ENCODE results near the gene EYA4. TPM values are rescaled to one million over a fixed set of nuclear protein-coding genes. Genes with fewer than 3 reads are reported as not detected.

The EYA4 gene
- total RNA-seq, 1 experiment from 2014 or later: 10.0 TPM

DNA sequence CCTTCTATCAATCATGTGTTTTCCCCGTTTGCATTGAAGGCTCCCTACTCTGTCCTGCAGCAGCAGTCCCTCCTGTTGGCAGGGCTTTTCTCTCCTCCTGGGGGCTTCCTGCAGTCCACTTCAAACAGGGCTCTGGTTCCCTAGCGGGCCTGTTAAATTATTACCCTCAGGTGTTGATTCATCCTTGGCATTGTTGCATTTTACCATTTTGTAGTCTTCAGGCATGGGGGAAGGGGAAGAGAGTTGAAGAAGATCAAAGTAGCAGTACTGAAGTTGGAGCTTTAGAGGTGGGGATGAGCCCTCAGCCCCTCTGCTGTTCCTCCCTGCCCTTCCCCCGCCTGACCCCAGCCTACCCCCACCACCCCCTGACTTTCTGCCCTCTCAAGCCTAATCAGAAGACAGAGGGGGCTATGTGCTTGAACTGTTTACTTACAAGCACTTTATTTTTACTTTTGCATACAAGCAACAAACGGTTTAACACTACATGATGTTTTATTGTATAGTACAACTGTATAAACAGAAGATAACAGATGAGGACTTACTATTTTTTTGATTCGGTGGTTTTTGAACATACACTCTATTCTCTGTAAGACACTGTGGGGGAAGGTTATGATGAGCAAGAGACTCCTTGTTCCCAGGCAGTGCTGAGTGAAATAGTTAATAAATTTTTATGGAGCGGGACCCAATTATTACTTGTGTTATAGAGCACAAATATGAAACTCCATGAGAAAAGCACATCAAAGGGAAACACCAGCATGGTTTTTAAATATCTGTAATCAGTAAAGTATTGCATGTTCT, 169.7 kb downstream of the EYA4 start:
- BruUV-seq (replicated peaks): no TSS peak
- CTCF ChIA-PET: no interaction called here
- no peak overlapping the region for H3K27ac ChIP-seq (ENCODE audit: low read length)
- H4K20me1 ChIP-seq (ENCODE audit: low read length): no peaks in the 10 kb centered on the region
- H3F3A ChIP-seq (ENCODE audit: low read length, unreplicated experiment): no peaks in the 10 kb centered on the region
- no peaks in the 10 kb centered on the region for H3K9me2 ChIP-seq (replicated peaks; ENCODE audit: low read length)
- H3K9me3 ChIP-seq (ENCODE audit: low read length): no peaks in the 10 kb centered on the region
- intact Hi-C loops (cut with micrococcal nuclease): no loop called here
- H3K4me3 ChIP-seq (ENCODE audit: low read length): no peak overlapping the region
- H3K4me2 ChIP-seq (ENCODE audit: low read length): no peak overlapping the region
- H3K36me3 ChIP-seq (ENCODE audit: low read depth, low read length): no peaks in the 10 kb centered on the region
- no peak overlapping the region for H2AFZ ChIP-seq (ENCODE audit: low read length)
- DNase-seq (no peak), ATAC-seq (no peak)
- TF ChIP-seq EZH2 (IDR thresholded peaks at IDR 0.05; ENCODE audit: low read length, unreplicated experiment) (no peak), EZH2phosphoT487 (IDR thresholded peaks at IDR 0.05; ENCODE audit: borderline replicate concordance, low read length) (no peak)
- TF ChIP-seq, protein P1, sequence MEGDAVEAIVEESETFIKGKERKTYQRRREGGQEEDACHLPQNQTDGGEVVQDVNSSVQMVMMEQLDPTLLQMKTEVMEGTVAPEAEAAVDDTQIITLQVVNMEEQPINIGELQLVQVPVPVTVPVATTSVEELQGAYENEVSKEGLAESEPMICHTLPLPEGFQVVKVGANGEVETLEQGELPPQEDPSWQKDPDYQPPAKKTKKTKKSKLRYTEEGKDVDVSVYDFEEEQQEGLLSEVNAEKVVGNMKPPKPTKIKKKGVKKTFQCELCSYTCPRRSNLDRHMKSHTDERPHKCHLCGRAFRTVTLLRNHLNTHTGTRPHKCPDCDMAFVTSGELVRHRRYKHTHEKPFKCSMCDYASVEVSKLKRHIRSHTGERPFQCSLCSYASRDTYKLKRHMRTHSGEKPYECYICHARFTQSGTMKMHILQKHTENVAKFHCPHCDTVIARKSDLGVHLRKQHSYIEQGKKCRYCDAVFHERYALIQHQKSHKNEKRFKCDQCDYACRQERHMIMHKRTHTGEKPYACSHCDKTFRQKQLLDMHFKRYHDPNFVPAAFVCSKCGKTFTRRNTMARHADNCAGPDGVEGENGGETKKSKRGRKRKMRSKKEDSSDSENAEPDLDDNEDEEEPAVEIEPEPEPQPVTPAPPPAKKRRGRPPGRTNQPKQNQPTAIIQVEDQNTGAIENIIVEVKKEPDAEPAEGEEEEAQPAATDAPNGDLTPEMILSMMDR (conservative IDR thresholded peaks at IDR 0.05; ENCODE audit: low read depth, low read length): no peak
- H3K9ac ChIP-seq (ENCODE audit: low read length): no peak overlapping the region
- no peaks in the 10 kb centered on the region for H3K4me1 ChIP-seq (ENCODE audit: insufficient read depth, low read length)
- no peaks in the 10 kb centered on the region for H3K27me3 ChIP-seq (ENCODE audit: low read length)
- H3K79me2 ChIP-seq (ENCODE audit: low read length): no peaks in the 10 kb centered on the region
- POLR2A ChIA-PET (ENCODE audit: unreplicated experiment): no interaction called here

DNA sequence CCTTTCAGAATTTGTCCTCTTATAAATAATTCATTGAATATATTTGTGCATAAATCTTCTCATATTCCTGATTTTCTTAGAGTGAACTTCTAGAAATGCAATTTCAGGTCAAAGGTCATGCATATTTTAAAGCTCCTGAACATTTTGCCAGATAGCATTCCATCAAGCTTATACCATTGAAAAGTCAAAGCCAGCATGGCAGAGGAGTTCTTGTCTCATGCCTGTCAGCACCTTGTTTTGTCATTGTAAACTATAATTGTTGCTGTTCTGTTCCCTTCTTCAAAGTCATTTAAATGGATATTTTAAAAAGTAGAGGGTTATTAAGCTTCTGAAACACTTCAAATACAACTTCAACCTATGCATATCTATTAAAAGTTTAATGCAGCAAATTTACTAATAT, 170.6 kb downstream of the EYA4 start:
- Histone ChIP-seq H4K20me1 (ENCODE audit: low read length) (no peaks in the 10 kb centered on the region), H3K27me3 (ENCODE audit: low read length) (no peaks in the 10 kb centered on the region), H3K9me2 (replicated peaks; ENCODE audit: low read length) (no peaks in the 10 kb centered on the region), H3K27ac (ENCODE audit: low read length) (no peak overlapping the region), H3K4me3 (ENCODE audit: low read length) (no peak overlapping the region), H3F3A (ENCODE audit: low read length, unreplicated experiment) (no peaks in the 10 kb centered on the region), H2AFZ (ENCODE audit: low read length) (no peak overlapping the region), H3K4me1 (ENCODE audit: insufficient read depth, low read length) (no peaks in the 10 kb centered on the region), H3K9me3 (ENCODE audit: low read length) (no peaks in the 10 kb centered on the region), H3K79me2 (ENCODE audit: low read length) (no peaks in the 10 kb centered on the region), H3K4me2 (ENCODE audit: low read length) (no peak overlapping the region), H3K36me3 (ENCODE audit: low read depth, low read length) (no peaks in the 10 kb centered on the region), H3K9ac (ENCODE audit: low read length) (no peak overlapping the region)
- no TSS peak for BruUV-seq (replicated peaks)
- no peak for DNase-seq
- ATAC-seq: no peak
- ChIA-PET CTCF (no interaction called here), POLR2A (ENCODE audit: unreplicated experiment) (no interaction called here)
- intact Hi-C loops (cut with micrococcal nuclease): no loop called here
- TF ChIP-seq, protein P1 (conservative IDR thresholded peaks at IDR 0.05; ENCODE audit: low read depth, low read length): no peak
- TF ChIP-seq EZH2phosphoT487 (IDR thresholded peaks at IDR 0.05; ENCODE audit: borderline replicate concordance, low read length) (no peak), EZH2 (IDR thresholded peaks at IDR 0.05; ENCODE audit: low read length, unreplicated experiment) (no peak)

DNA sequence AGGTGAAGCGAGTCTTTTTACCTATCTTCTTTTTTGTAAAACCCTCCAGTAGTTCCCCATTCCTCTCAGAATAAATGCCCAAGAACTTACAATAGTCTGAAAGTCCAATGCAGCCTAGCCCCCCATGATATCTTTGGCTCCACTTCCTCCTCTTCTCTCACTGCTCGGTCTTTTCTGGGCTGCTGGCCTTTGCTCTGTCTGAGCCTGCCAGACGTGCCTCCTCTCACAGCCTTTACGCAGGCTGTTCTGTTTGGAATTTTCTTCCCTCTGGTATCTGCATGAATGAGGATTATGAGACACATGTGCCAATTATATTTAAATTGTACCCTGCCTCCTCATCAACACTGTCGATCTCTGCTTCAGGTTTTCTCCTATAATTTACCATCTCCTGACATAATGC, 174.1 kb downstream of the EYA4 start:
- H3F3A ChIP-seq (ENCODE audit: low read length, unreplicated experiment): no peaks in the 10 kb centered on the region
- H3K36me3 ChIP-seq (ENCODE audit: low read depth, low read length): no peaks in the 10 kb centered on the region
- H3K27me3 ChIP-seq (ENCODE audit: low read length): no peaks in the 10 kb centered on the region
- intact Hi-C loops (cut with micrococcal nuclease): no loop called here
- ATAC-seq: no peak
- CTCF ChIA-PET: no interaction called here
- H3K9me2 ChIP-seq (replicated peaks; ENCODE audit: low read length): no peaks in the 10 kb centered on the region
- no peaks in the 10 kb centered on the region for H3K9me3 ChIP-seq (ENCODE audit: low read length)
- BruUV-seq (replicated peaks): no TSS peak
- H2AFZ ChIP-seq (ENCODE audit: low read length): no peak overlapping the region
- no peak overlapping the region for H3K4me2 ChIP-seq (ENCODE audit: low read length)
- DNase-seq: no peak
- TF ChIP-seq, protein P1 (conservative IDR thresholded peaks at IDR 0.05; ENCODE audit: low read depth, low read length): no peak
- TF ChIP-seq EZH2 (IDR thresholded peaks at IDR 0.05; ENCODE audit: low read length, unreplicated experiment): no peak
- TF ChIP-seq EZH2phosphoT487 (IDR thresholded peaks at IDR 0.05; ENCODE audit: borderline replicate concordance, low read length): no peak
- no peak overlapping the region for H3K4me3 ChIP-seq (ENCODE audit: low read length)
- H3K9ac ChIP-seq (ENCODE audit: low read length): no peak overlapping the region
- no peaks in the 10 kb centered on the region for H3K4me1 ChIP-seq (ENCODE audit: insufficient read depth, low read length)
- H3K79me2 ChIP-seq (ENCODE audit: low read length): no peaks in the 10 kb centered on the region
- no peak overlapping the region for H3K27ac ChIP-seq (ENCODE audit: low read length)
- H4K20me1 ChIP-seq (ENCODE audit: low read length): no peaks in the 10 kb centered on the region
- POLR2A ChIA-PET (ENCODE audit: unreplicated experiment): no interaction called here

Data from PC-3 (cell line).